Stimulated activated CD4-positive, alpha-beta T cell treated with anti-CD3 and anti-CD28 coated beads, Interleukin-12 subunit alpha, Interleukin-12 subunit beta, amount 100 ng/mL, for 48 hours (primary cell): Measurements from ENCODE around the gene GRIN2A.

Experiments used
- DNase-seq, 3 donors: peaks; one replicate each; pipeline ENCODE4 v3.0.0-alpha.2; 2020; ENCODE audit warnings: low read depth in 2 of 3, low spot score in 1 of 3

GRIN2A gene

GRCh38 chr16:10188236-10188635, 6.0 kb upstream of the GRIN2A start:
- no peak for DNase-seq

- DNase-seq, result peak; percentile 17 to 46 (median 44)
These were observed 749 bp downstream of the GRIN2A start for GRCh38 chr16:10181196-10182162.

- peak in 2 of 3 donors; percentile 10 to 18 for DNase-seq
These were observed 1.5 kb downstream of the GRIN2A start for GRCh38 chr16:10180771-10181163.

- DNase-seq, result no peak
These were observed 2.0 kb downstream of the GRIN2A start for GRCh38 chr16:10180042-10180770.

GRCh38 chr16:10178526-10178925, 3.7 kb downstream of the GRIN2A start:
- no peak for DNase-seq

GRCh38 chr16:10178080-10178479, 4.1 kb downstream of the GRIN2A start:
- no peak for DNase-seq

GRCh38 chr16:10172848-10173655, 9.2 kb downstream of the GRIN2A start:
- no peak for DNase-seq

- no peak for DNase-seq
These were observed 11.0 kb downstream of the GRIN2A start for GRCh38 chr16:10171221-10171620.

- no peak for DNase-seq
These were observed 12.3 kb downstream of the GRIN2A start for GRCh38 chr16:10169904-10170410.

- DNase-seq, result no peak
These were observed 13.2 kb downstream of the GRIN2A start for GRCh38 chr16:10169031-10169430.

- no peak for DNase-seq
These were observed 14.0 kb downstream of the GRIN2A start for GRCh38 chr16:10168258-10168657.

- DNase-seq, result no peak
These were observed 16.6 kb downstream of the GRIN2A start for GRCh38 chr16:10165643-10166042.

GRCh38 chr16:10162981-10163380, 19.2 kb downstream of the GRIN2A start:
- no peak for DNase-seq

- DNase-seq, result no peak
These were observed 26.1 kb downstream of the GRIN2A start for GRCh38 chr16:10156099-10156498.

GRCh38 chr16:10154389-10154788, 27.8 kb downstream of the GRIN2A start:
- DNase-seq, result no peak

- no peak for DNase-seq
These were observed 28.2 kb downstream of the GRIN2A start for GRCh38 chr16:10153985-10154384.

GRCh38 chr16:10151718-10152117, 30.5 kb downstream of the GRIN2A start:
- DNase-seq, result no peak

GRCh38 chr16:10150906-10151305, 31.3 kb downstream of the GRIN2A start:
- no peak for DNase-seq

GRCh38 chr16:10145542-10146035, 36.6 kb downstream of the GRIN2A start:
- no peak for DNase-seq

GRCh38 chr16:10141671-10142070, 40.6 kb downstream of the GRIN2A start:
- no peak for DNase-seq

GRCh38 chr16:10138881-10139280, 43.3 kb downstream of the GRIN2A start:
- DNase-seq, result no peak
